Pulmonary artery endothelial cell (primary cell): ENCODE measurements around the gene NRN1L. TPM values are rescaled to one million over a fixed set of nuclear protein-coding genes. Genes with fewer than 3 reads are reported as not detected.
"Not testable (repeated sequence)": the region's sequence is repeated elsewhere in the genome, so short reads cannot be mapped to it uniquely, and the experiment has no call there.

Experiments used
- DNase-seq: peaks from one replicate; pipeline ENCODE4 v3.0.0-alpha.2; 2011; ENCODE audit warnings: low read depth, low spot score
- total RNA-seq: library from RNA; depleted of rRNA; stranded (reverse); fragments of >200 nt; gene quantifications from 2 replicates; pipeline ENCODE4 v1.2.3, GENCODE V29; 2014

NRN1L gene
- total RNA-seq, 1 donor from 2014 or later, result not detected

- DNase-seq, result no peak
Measured at GRCh38 chr16:67882374-67883145, 2.1 kb upstream of the NRN1L start.

- DNase-seq, result no peak
Measured at GRCh38 chr16:67883146-67883871, 1.4 kb upstream of the NRN1L start.

GRCh38 chr16:67883872-67884261, 818 bp upstream of the NRN1L start:
- no peak for DNase-seq

GRCh38 chr16:67885545-67885944, 860 bp downstream of the NRN1L start:
- no peak for DNase-seq

GRCh38 chr16:67885976-67886375, 1.3 kb downstream of the NRN1L start:
- no peak for DNase-seq

- DNase-seq, result no peak
Measured at GRCh38 chr16:67886387-67886786, 1.7 kb downstream of the NRN1L start.

GRCh38 chr16:67888331-67888730, 3.6 kb downstream of the NRN1L start:
- no peak for DNase-seq

GRCh38 chr16:67892375-67892774, 7.7 kb downstream of the NRN1L start:
- DNase-seq, result no peak

GRCh38 chr16:67892899-67893742, 8.4 kb downstream of the NRN1L start, which contains the start of gene PSKH1:
Gene PSKH1, plus strand, starts transcription at chr16:67893254. Its CDS starts 15,496 bp downstream, at chr16:67908750.
- peak; percentile 87 for DNase-seq

- no peak for DNase-seq
Measured at GRCh38 chr16:67893743-67894399, 9.2 kb downstream of the NRN1L start.

GRCh38 chr16:67897231-67897630, 12.5 kb downstream of the NRN1L start:
- DNase-seq, result peak; percentile 71

GRCh38 chr16:67901734-67902133, 17.0 kb downstream of the NRN1L start:
- no peak for DNase-seq

GRCh38 chr16:67902831-67903230, 18.1 kb downstream of the NRN1L start:
- peak; percentile 54 for DNase-seq

GRCh38 chr16:67907397-67908180, 22.9 kb downstream of the NRN1L start:
- DNase-seq, result no peak

- no peak for DNase-seq
Measured at GRCh38 chr16:67909056-67909742, 24.5 kb downstream of the NRN1L start.

- DNase-seq, result no peak
Measured at GRCh38 chr16:67910158-67910557, 25.5 kb downstream of the NRN1L start.

- no peak for DNase-seq
Measured at GRCh38 chr16:67914758-67915495, 30.2 kb downstream of the NRN1L start.

GRCh38 chr16:67915496-67915769, 30.7 kb downstream of the NRN1L start:
- DNase-seq, result not testable (repeated sequence)
